K562 (cell line): Measurements from ENCODE around the gene USP24. TPM values are rescaled to one million over a fixed set of nuclear protein-coding genes. Genes with fewer than 3 reads are reported as not detected.

Experiments used
- ATAC-seq: fragments of 200-7000 bp; cut with Tn5 transposase; 3 replicates; pipeline ENCODE4 v1.9.1; 2020; ENCODE audit warnings: moderate library complexity
- BruUV-seq: library from RNA; stranded (reverse); fragments of 400-500 nt; replicated peaks from 2 replicates; lab custom pipeline; 2021; lab: Mats Ljungman, UMichigan
- CTCF ChIA-PET: fragments of 300-600 bp; formaldehyde crosslinking; extraction: SDS; loops from one replicate; lab custom pipeline; 2021; ENCODE audit warnings: low intra/inter-chr PET ratio; lab: Yijun Ruan, JAX
- POLR2A ChIA-PET: fragments of 300-600, 350-650 bp; sonication (Branson Sonifier 250); formaldehyde crosslinking; extraction: SDS; loops from one replicate; lab custom pipeline; 2021; ENCODE audit warnings: antibody characterized with exemption, inconsistent platforms; lab: Yijun Ruan, JAX
- DNase-seq, 4 experiments: peaks; one replicate each; pipeline versions ENCODE4 v3.0.0 to v3.0.0-alpha.2; 2011 to 2018; ENCODE audit warnings: low spot score in 3 of 4, mixed read lengths in 3 of 4; ENCODE audit errors: extremely low read depth in 1 of 4
- FAIRE-seq: peaks from 2 replicates; lab custom pipeline; 2011; peaks lifted over from hg19 to GRCh38; lab: Jason Lieb, UNC
- H2AFZ ChIP-seq: 2 replicates; pipeline ENCODE4 v1.6.0; 2011; ENCODE audit warnings: low read depth, low read length, control low read depth, inconsistent platforms
- H3K27ac ChIP-seq: fragments of 200-600 bp; 3 replicates; pipeline ENCODE4 v1.8.0; 2011; ENCODE audit warnings: low read depth, mild to moderate bottlenecking, control low read depth, inconsistent platforms, low read length, moderate library complexity, mixed read lengths; ENCODE audit errors: extremely low read depth
- H3K27me3 ChIP-seq, 2 experiments: fragments of 300-600 bp in 1 of 2; 2 replicates in 1 of 2; 3 replicates in 1 of 2; pipeline versions ENCODE4 v1.6.0 to v1.8.0; 2011; ENCODE audit warnings: inconsistent platforms in 2 of 2, low read length in 2 of 2, mild to moderate bottlenecking in 1 of 2, mixed read lengths in 1 of 2, moderate library complexity in 1 of 2; ENCODE audit not compliant: control insufficient read depth in 2 of 2, insufficient read depth in 2 of 2
- H3K36me3 ChIP-seq: fragments of 300-600 bp; 3 replicates; pipeline ENCODE4 v1.8.0; 2011; ENCODE audit warnings: mild to moderate bottlenecking, low read length, inconsistent platforms; ENCODE audit not compliant: control insufficient read depth, insufficient read depth
- H3K4me1 ChIP-seq, 2 experiments: fragments of 200-600 bp in 1 of 2; replicated peaks in 1 of 2; 2 replicates in 1 of 2; 3 replicates in 1 of 2; pipeline versions ENCODE4 v1.5.1 to v1.8.0; 2011; ENCODE audit warnings: inconsistent platforms in 2 of 2, low read length in 2 of 2, mild to moderate bottlenecking in 1 of 2, mixed read lengths in 1 of 2, moderate library complexity in 1 of 2; ENCODE audit not compliant: control insufficient read depth in 2 of 2, insufficient read depth in 2 of 2
- H3K4me2 ChIP-seq: 2 replicates; pipeline ENCODE4 v1.6.1; 2011; ENCODE audit warnings: low read length, control low read depth, inconsistent platforms, mixed read lengths; ENCODE audit not compliant: insufficient read depth
- H3K4me3 ChIP-seq: fragments of 200-600 bp; sonication (generic), shearing (Covaris generic); 2 replicates; pipeline ENCODE4 v1.5.1; 2016; ENCODE audit warnings: control low read depth, inconsistent platforms
- H3K79me2 ChIP-seq: fragments of 200-600 bp; 3 replicates; pipeline ENCODE4 v1.8.0; 2011; ENCODE audit warnings: low read length, inconsistent platforms; ENCODE audit not compliant: control insufficient read depth, insufficient read depth
- H3K9ac ChIP-seq, 2 experiments: 2 replicates each; pipeline versions ENCODE4 v1.6.0 to v1.6.1; 2011; ENCODE audit warnings: low read depth in 2 of 2, low read length in 2 of 2, control low read depth in 1 of 2, inconsistent platforms in 1 of 2, mild to moderate bottlenecking in 1 of 2, mixed read lengths in 1 of 2; ENCODE audit not compliant: insufficient read depth in 1 of 2
- H3K9me1 ChIP-seq: one replicate; pipeline ENCODE4 v1.6.0; 2011; ENCODE audit warnings: inconsistent platforms, mild to moderate bottlenecking, low read length, moderate library complexity; ENCODE audit not compliant: control insufficient read depth, insufficient read depth
- H3K9me3 ChIP-seq: replicated peaks from 2 replicates; pipeline ENCODE4 v1.5.1; 2011; ENCODE audit warnings: low read depth, low read length, inconsistent platforms; ENCODE audit not compliant: control insufficient read depth, insufficient read depth
- H4K20me1 ChIP-seq: replicated peaks from 2 replicates; pipeline ENCODE4 v1.6.1; 2011; ENCODE audit warnings: low read length, inconsistent platforms, mixed read lengths; ENCODE audit not compliant: control insufficient read depth, insufficient read depth
- NCOA4 ChIP-seq: fragments of 450-650 bp; IDR thresholded peaks from 2 replicates; pipeline ENCODE4 v1.6.1; 2018; ENCODE audit warnings: mild to moderate bottlenecking; ENCODE audit not compliant: partially characterized antibody
- STAT5B ChIP-seq: fragments of 250-450 bp; sonication (Bioruptor Pico); IDR thresholded peaks from 2 replicates; pipeline ENCODE4 v1.8.0; 2021; ENCODE audit warnings: mild to moderate bottlenecking, inconsistent platforms
- TARDBP ChIP-seq: fragments of 450-650 bp; IDR thresholded peaks from 2 replicates; pipeline ENCODE4 v1.6.1; 2016
- TOE1 ChIP-seq, 2 experiments: fragments of 450-650 bp in 1 of 2; sonication (generic) in 1 of 2; formaldehyde crosslinking in 1 of 2; IDR thresholded peaks; 2 replicates each; pipeline versions ENCODE4 v1.7.1 to v1.8.0; 2016 to 2022; ENCODE audit warnings: borderline replicate concordance in 2 of 2, mild to moderate bottlenecking in 2 of 2, antibody characterized with exemption in 1 of 2, inconsistent platforms in 1 of 2, low read depth in 1 of 2, missing genetic modification reagents in 1 of 2, moderate library complexity in 1 of 2
- WGBS: fragments of 100-300 bp; shearing (Covaris generic); methylation state at CpG from one replicate; pipeline ENCODE4 v1.1.6; 2016; ENCODE audit warnings: low coverage, mixed read lengths; ENCODE audit not compliant: insufficient coverage; ENCODE audit errors: missing lambda C conversion rate; 5-methylcytosine and 5-hydroxymethylcytosine counted together
- in situ Hi-C: fragments of 300-500 bp; cut with MboI; formaldehyde crosslinking; loops from 4 replicates; pipeline ENCODE4 v1.15.0; 2018; ENCODE audit warnings: inconsistent platforms, mixed read lengths
- intact Hi-C: fragments of 100-400 bp; cut with micrococcal nuclease; formaldehyde crosslinking; loops from 2 replicates; pipeline ENCODE4 v1.14.2; 2022
- polyA plus RNA-seq, 8 experiments: library from polyadenylated mRNA; depleted of rRNA in 4 of 8; stranded (reverse) in 5 of 8; unstranded in 3 of 8; fragments of >200 nt; fragmentation: Nextera tagmentation in 2 of 8; fragmentation: Illumina TruSeq in 1 of 8; extraction: Ambion mirVana in 2 of 8; extraction: Trizol in 1 of 8; gene quantifications; 2 replicates each; pipeline versions ENCODE4 v1.2.1 to v1.2.3, GENCODE V29; 2011 to 2014; ENCODE audit warnings: inconsistent platforms in 1 of 8, missing spikeins in 1 of 8
- total RNA-seq, 7 experiments: library from RNA; depleted of rRNA in 6 of 7; stranded (reverse); fragments of >200 nt in 6 of 7; fragmentation: Illumina TruSeq in 2 of 7; extraction: Trizol in 2 of 7; gene quantifications; 2 replicates each; pipeline versions ENCODE4 v1.2.1 to v1.2.3, GENCODE V29; 2011 to 2021; ENCODE audit warnings: low replicate concordance in 1 of 7
- TF ChIP-seq, protein P1 (sequence below): fragments of 250-450 bp; sonication (Bioruptor Pico); IDR thresholded peaks from 2 replicates; pipeline ENCODE4 v1.8.0; 2021; ENCODE audit warnings: moderate library complexity, mild to moderate bottlenecking, inconsistent platforms
- TF ChIP-seq, protein P2 (sequence below): sonication (generic); formaldehyde crosslinking; IDR thresholded peaks from 2 replicates; pipeline ENCODE4 v1.9.0; 2022; ENCODE audit warnings: mild to moderate bottlenecking, missing genetic modification reagents
- TF ChIP-seq, protein P3 (sequence below): fragments of 250-450 bp; sonication (Bioruptor Pico); IDR thresholded peaks from 2 replicates; pipeline ENCODE4 v1.5.0; 2020; ENCODE audit warnings: mild to moderate bottlenecking, borderline replicate concordance
- TF ChIP-seq, protein P4 (sequence below): fragments of 450-650 bp; IDR thresholded peaks from 2 replicates; pipeline ENCODE4 v1.6.1; 2016
- TF ChIP-seq, protein P5 (sequence below): fragments of 450-650 bp; IDR thresholded peaks from 2 replicates; pipeline ENCODE4 v1.6.1; 2017; ENCODE audit warnings: antibody characterized with exemption, mild to moderate bottlenecking
- TF ChIP-seq, protein P6 (sequence below): fragments of 450-650 bp; IDR thresholded peaks from 2 replicates; pipeline ENCODE4 v1.7.0; 2016; ENCODE audit warnings: borderline replicate concordance

USP24 gene
- total and polyA plus RNA-seq, 9 of the 15 experiments (the other 6 are each of a cell fraction or from before 2014, with no cell fraction given): 7.7 to 62.6 (median 36.8) TPM

DNA sequence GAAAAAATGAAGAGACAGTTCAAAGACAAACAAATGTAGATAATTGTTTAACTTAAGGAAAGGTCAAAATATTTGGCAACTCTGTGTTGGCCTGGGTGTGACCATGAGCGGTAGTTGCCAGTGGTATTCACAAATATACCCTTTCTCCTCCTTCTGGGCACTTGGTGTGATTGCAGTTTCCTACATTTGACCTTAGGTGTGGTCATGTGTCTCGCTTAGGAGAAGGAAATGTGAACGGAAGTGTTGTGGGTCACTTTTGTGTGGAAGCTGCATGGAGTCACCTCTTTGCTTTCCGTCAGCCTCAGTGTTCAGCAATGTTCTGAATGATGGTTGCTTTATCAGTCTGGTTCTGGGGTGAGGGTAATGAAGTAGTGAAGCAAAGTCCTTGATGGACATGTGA lies 179.3 kb downstream of the USP24 start:
- BruUV-seq: no TSS peak
- no peak overlapping the region for H3K9ac ChIP-seq
- POLR2A ChIA-PET: interaction anchor here (0.7 to 1.2 kb wide), 2 partner anchors 20 to 85 kb away, joined by 3 to 4 read pairs; no protein-coding TSS in a partner anchor
- ATAC-seq (peak; percentile 45), DNase-seq (peak; percentile 43 to 63 (median 48)), FAIRE-seq (peak; percentile 87)
- peaks cover 1% of the 10 kb centered on the region; the same call in 1 of the 3 replicates for H3K36me3 ChIP-seq
- no peaks in the 10 kb centered on the region for H3K9me1 ChIP-seq
- H2AFZ ChIP-seq: peak overlapping the region; percentile 85
- in situ Hi-C loops (no loop called here), intact Hi-C loops (no loop called here)
- 26% methylated on average over 4 of the region's 4 CpGs for WGBS
- peaks cover 20% of the 10 kb centered on the region for H3K79me2 ChIP-seq
- peaks cover 6% of the 10 kb centered on the region; the same call in 1 of the 2 replicates for H4K20me1 ChIP-seq
- no peak overlapping the region for H3K4me3 ChIP-seq
- CTCF ChIA-PET: interaction anchor here (0.9 kb wide), 1 partner anchor 97 kb away, joined by 4 read pairs; no protein-coding TSS in a partner anchor
- H3K4me1 ChIP-seq: peaks cover 29 to 30% of the 10 kb centered on the region in 2 experiments
- H3K4me2 ChIP-seq: peak overlapping the region; percentile 48; the same call in 1 of the 2 replicates
- H3K27me3 ChIP-seq: no peaks in the 10 kb centered on the region; a peak in 1 of 5 replicates
- H3K27ac ChIP-seq: no peak overlapping the region
- no peaks in the 10 kb centered on the region for H3K9me3 ChIP-seq
- TF ChIP-seq TARDBP (no peak), STAT5B (CRISPR knock-in tag) (no peak), TOE1 (IDR thresholded peaks at IDR 0.05; ENCODE audit: borderline replicate concordance) (peak; percentile 40; the same call in 1 of the 2 replicates), TOE1 (CRISPR knock-in tag; IDR thresholded peaks at IDR 0.05; ENCODE audit: borderline replicate concordance, low read depth) (no peak), NCOA4 (no peak)
- TF ChIP-seq, protein P1, sequence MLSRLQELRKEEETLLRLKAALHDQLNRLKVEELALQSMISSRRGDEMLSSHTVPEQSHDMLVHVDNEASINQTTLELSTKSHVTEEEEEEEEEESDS: no peak
- TF ChIP-seq, protein P2, sequence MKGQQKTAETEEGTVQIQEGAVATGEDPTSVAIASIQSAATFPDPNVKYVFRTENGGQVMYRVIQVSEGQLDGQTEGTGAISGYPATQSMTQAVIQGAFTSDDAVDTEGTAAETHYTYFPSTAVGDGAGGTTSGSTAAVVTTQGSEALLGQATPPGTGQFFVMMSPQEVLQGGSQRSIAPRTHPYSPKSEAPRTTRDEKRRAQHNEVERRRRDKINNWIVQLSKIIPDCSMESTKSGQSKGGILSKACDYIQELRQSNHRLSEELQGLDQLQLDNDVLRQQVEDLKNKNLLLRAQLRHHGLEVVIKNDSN (CRISPR knock-in tag): peak; percentile 59
- TF ChIP-seq, protein P3, sequence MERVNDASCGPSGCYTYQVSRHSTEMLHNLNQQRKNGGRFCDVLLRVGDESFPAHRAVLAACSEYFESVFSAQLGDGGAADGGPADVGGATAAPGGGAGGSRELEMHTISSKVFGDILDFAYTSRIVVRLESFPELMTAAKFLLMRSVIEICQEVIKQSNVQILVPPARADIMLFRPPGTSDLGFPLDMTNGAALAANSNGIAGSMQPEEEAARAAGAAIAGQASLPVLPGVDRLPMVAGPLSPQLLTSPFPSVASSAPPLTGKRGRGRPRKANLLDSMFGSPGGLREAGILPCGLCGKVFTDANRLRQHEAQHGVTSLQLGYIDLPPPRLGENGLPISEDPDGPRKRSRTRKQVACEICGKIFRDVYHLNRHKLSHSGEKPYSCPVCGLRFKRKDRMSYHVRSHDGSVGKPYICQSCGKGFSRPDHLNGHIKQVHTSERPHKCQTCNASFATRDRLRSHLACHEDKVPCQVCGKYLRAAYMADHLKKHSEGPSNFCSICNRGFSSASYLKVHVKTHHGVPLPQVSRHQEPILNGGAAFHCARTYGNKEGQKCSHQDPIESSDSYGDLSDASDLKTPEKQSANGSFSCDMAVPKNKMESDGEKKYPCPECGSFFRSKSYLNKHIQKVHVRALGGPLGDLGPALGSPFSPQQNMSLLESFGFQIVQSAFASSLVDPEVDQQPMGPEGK (CRISPR knock-in tag): no peak
- TF ChIP-seq, protein P4, sequence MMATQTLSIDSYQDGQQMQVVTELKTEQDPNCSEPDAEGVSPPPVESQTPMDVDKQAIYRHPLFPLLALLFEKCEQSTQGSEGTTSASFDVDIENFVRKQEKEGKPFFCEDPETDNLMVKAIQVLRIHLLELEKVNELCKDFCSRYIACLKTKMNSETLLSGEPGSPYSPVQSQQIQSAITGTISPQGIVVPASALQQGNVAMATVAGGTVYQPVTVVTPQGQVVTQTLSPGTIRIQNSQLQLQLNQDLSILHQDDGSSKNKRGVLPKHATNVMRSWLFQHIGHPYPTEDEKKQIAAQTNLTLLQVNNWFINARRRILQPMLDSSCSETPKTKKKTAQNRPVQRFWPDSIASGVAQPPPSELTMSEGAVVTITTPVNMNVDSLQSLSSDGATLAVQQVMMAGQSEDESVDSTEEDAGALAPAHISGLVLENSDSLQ: 0 out of 2 replicates have a peak, but pooled peaks have one; percentile 23
- TF ChIP-seq, protein P5, sequence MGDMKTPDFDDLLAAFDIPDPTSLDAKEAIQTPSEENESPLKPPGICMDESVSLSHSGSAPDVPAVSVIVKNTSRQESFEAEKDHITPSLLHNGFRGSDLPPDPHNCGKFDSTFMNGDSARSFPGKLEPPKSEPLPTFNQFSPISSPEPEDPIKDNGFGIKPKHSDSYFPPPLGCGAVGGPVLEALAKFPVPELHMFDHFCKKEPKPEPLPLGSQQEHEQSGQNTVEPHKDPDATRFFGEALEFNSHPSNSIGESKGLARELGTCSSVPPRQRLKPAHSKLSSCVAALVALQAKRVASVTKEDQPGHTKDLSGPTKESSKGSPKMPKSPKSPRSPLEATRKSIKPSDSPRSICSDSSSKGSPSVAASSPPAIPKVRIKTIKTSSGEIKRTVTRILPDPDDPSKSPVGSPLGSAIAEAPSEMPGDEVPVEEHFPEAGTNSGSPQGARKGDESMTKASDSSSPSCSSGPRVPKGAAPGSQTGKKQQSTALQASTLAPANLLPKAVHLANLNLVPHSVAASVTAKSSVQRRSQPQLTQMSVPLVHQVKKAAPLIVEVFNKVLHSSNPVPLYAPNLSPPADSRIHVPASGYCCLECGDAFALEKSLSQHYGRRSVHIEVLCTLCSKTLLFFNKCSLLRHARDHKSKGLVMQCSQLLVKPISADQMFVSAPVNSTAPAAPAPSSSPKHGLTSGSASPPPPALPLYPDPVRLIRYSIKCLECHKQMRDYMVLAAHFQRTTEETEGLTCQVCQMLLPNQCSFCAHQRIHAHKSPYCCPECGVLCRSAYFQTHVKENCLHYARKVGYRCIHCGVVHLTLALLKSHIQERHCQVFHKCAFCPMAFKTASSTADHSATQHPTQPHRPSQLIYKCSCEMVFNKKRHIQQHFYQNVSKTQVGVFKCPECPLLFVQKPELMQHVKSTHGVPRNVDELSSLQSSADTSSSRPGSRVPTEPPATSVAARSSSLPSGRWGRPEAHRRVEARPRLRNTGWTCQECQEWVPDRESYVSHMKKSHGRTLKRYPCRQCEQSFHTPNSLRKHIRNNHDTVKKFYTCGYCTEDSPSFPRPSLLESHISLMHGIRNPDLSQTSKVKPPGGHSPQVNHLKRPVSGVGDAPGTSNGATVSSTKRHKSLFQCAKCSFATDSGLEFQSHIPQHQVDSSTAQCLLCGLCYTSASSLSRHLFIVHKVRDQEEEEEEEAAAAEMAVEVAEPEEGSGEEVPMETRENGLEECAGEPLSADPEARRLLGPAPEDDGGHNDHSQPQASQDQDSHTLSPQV: 0 out of 2 replicates have a peak, but pooled peaks have one; percentile 42
- TF ChIP-seq, protein P6, sequence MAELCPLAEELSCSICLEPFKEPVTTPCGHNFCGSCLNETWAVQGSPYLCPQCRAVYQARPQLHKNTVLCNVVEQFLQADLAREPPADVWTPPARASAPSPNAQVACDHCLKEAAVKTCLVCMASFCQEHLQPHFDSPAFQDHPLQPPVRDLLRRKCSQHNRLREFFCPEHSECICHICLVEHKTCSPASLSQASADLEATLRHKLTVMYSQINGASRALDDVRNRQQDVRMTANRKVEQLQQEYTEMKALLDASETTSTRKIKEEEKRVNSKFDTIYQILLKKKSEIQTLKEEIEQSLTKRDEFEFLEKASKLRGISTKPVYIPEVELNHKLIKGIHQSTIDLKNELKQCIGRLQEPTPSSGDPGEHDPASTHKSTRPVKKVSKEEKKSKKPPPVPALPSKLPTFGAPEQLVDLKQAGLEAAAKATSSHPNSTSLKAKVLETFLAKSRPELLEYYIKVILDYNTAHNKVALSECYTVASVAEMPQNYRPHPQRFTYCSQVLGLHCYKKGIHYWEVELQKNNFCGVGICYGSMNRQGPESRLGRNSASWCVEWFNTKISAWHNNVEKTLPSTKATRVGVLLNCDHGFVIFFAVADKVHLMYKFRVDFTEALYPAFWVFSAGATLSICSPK: no peak
